GM23338 (cell line): ENCODE measurements around the gene DLG4. TPM values are rescaled to one million over a fixed set of nuclear protein-coding genes. Genes with fewer than 3 reads are reported as not detected.
A peak's percentile ranks its signal among the peaks of the same experiment; 100 is the strongest.

Experiments used
- ATAC-seq: fragments of 200-7000 bp; cut with Tn5 transposase; 3 replicates; pipeline ENCODE4 v1.9.1; 2020
- DNase-seq: peaks from one replicate; pipeline ENCODE4 v3.0.0-alpha.2; 2015; ENCODE audit warnings: low spot score
- H2AFZ ChIP-seq: fragments of 200-600 bp; sonication (generic); 2 replicates; pipeline ENCODE4 v1.8.0; 2016; ENCODE audit warnings: antibody characterized with exemption, mild to moderate bottlenecking, moderate library complexity
- H3F3A ChIP-seq: fragments of 200-600 bp; sonication (generic); replicated peaks from 2 replicates; pipeline ENCODE4 v1.8.0; 2017; ENCODE audit warnings: antibody characterized with exemption, mixed run types, low read depth
- H3K27ac ChIP-seq: fragments of 200-600 bp; sonication (generic); 2 replicates; pipeline ENCODE4 v1.6.1; 2016; ENCODE audit warnings: low read depth
- H3K27me3 ChIP-seq: fragments of 200-600 bp; sonication (generic); 2 replicates; pipeline ENCODE4 v1.8.0; 2016; ENCODE audit warnings: mild to moderate bottlenecking, mixed run types, moderate library complexity; ENCODE audit not compliant: insufficient read depth
- H3K36me3 ChIP-seq: fragments of 200-600 bp; sonication (generic); 2 replicates; pipeline ENCODE4 v1.8.0; 2016; ENCODE audit warnings: mild to moderate bottlenecking; ENCODE audit not compliant: insufficient read depth
- H3K4me1 ChIP-seq: fragments of 200-600 bp; sonication (generic); 2 replicates; pipeline ENCODE4 v1.8.0; 2016; ENCODE audit warnings: mild to moderate bottlenecking, moderate library complexity; ENCODE audit not compliant: insufficient read depth
- H3K4me2 ChIP-seq: fragments of 200-600 bp; sonication (generic); 2 replicates; pipeline ENCODE4 v1.7.1; 2017; ENCODE audit warnings: mixed run types
- H3K4me3 ChIP-seq: fragments of 200-600 bp; sonication (generic); 2 replicates; pipeline ENCODE4 v1.6.1; 2016; ENCODE audit warnings: mixed run types
- H3K79me2 ChIP-seq: fragments of 200-600 bp; sonication (generic); replicated peaks from 2 replicates; pipeline ENCODE4 v1.8.0; 2017; ENCODE audit warnings: mild to moderate bottlenecking; ENCODE audit not compliant: insufficient read depth
- H3K9me2 ChIP-seq: fragments of 200-600 bp; sonication (generic); 2 replicates; pipeline ENCODE4 v1.8.0; 2017; ENCODE audit not compliant: insufficient read depth
- H4K20me1 ChIP-seq: fragments of 200-600 bp; sonication (generic); replicated peaks from 2 replicates; pipeline ENCODE4 v1.8.0; 2017; ENCODE audit warnings: mild to moderate bottlenecking; ENCODE audit not compliant: insufficient read depth
- H3K27ac Mint-ChIP-seq: 2 replicates; pipeline ENCODE4 v1.8.0; 2020; ENCODE audit warnings: inconsistent platforms, mild to moderate bottlenecking, moderate library complexity, mixed read lengths
- H3K27me3 Mint-ChIP-seq: 3 replicates; pipeline ENCODE4 v1.8.0; 2022; ENCODE audit warnings: low read depth, mild to moderate bottlenecking, moderate library complexity, mixed read lengths, inconsistent platforms; ENCODE audit not compliant: insufficient read depth, poor library complexity
- H3K36me3 Mint-ChIP-seq: 3 replicates; pipeline ENCODE4 v1.8.0; 2021; ENCODE audit warnings: low read depth, mild to moderate bottlenecking, inconsistent platforms, moderate library complexity, mixed read lengths
- H3K4me1 Mint-ChIP-seq: 3 replicates; pipeline ENCODE4 v1.8.0; 2020; ENCODE audit warnings: mild to moderate bottlenecking, inconsistent platforms, mixed read lengths
- H3K4me3 Mint-ChIP-seq: 3 replicates; pipeline ENCODE4 v1.8.0; 2021; ENCODE audit warnings: moderate library complexity, mild to moderate bottlenecking, inconsistent platforms, mixed read lengths
- H3K9me3 Mint-ChIP-seq: 3 replicates; pipeline ENCODE4 v1.8.0; 2020; ENCODE audit warnings: moderate library complexity, mild to moderate bottlenecking, inconsistent platforms, mixed read lengths
- CREB1 ChIP-seq: fragments of 250-450 bp; sonication (Bioruptor Pico); IDR thresholded peaks from 2 replicates; pipeline ENCODE4 v1.5.0; 2020; ENCODE audit warnings: low read depth, mild to moderate bottlenecking, moderate library complexity
- EZH2phosphoT487 ChIP-seq: fragments of 200-600 bp; sonication (generic); IDR thresholded peaks from one replicate; pipeline ENCODE4 v1.8.1; 2018; ENCODE audit warnings: antibody characterized with exemption; ENCODE audit not compliant: unreplicated experiment
- NANOG ChIP-seq: IDR thresholded peaks from 2 replicates; pipeline ENCODE4 v1.6.1; 2016; ENCODE audit warnings: antibody characterized with exemption, borderline replicate concordance
- POLR2AphosphoS5 ChIP-seq: IDR thresholded peaks from 2 replicates; pipeline ENCODE4 v1.6.1; 2016; ENCODE audit warnings: antibody characterized with exemption, low read depth
- STAT1 ChIP-seq: IDR thresholded peaks from one replicate; pipeline ENCODE4 v1.6.1; 2016; ENCODE audit warnings: antibody characterized with exemption; ENCODE audit not compliant: unreplicated experiment
- ZNF114 ChIP-seq: fragments of 250-450 bp; sonication (Bioruptor Pico); IDR thresholded peaks from 2 replicates; pipeline ENCODE4 v1.5.0; 2020; ENCODE audit warnings: mild to moderate bottlenecking, moderate library complexity
- ZNF331 ChIP-seq: fragments of 250-450 bp; sonication (Bioruptor Pico); IDR thresholded peaks from 2 replicates; pipeline ENCODE4 v1.5.0; 2020; ENCODE audit warnings: low read depth, mild to moderate bottlenecking, moderate library complexity
- polyA plus RNA-seq: library from polyadenylated mRNA; unstranded; fragments of >200 nt; fragmentation: Nextera tagmentation; extraction: Ambion mirVana; gene quantifications from 2 replicates; pipeline ENCODE4 v1.2.1, GENCODE V29; 2016
- total RNA-seq: library from RNA; depleted of rRNA; stranded (reverse); fragments of >200 nt; shearing (Covaris generic); gene quantifications from 2 replicates; pipeline ENCODE4 v1.2.3, GENCODE V29; 2014
- TF ChIP-seq, protein P1 (sequence below): IDR thresholded peaks from 2 replicates; pipeline ENCODE4 v1.6.1; 2016; ENCODE audit warnings: antibody characterized with exemption
- TF ChIP-seq, protein P2 (sequence below): IDR thresholded peaks from one replicate; pipeline ENCODE4 v1.6.1; 2018; ENCODE audit warnings: antibody characterized with exemption; ENCODE audit not compliant: unreplicated experiment
- TF ChIP-seq, protein P3 (sequence below), 2 experiments: fragments of 200-600 bp in 1 of 2; sonication (generic) in 1 of 2; conservative IDR thresholded peaks; 2 replicates each; pipeline versions ENCODE4 v1.5.1 to v1.6.1; 2016 to 2017; ENCODE audit warnings: antibody characterized with exemption in 2 of 2, low read depth in 2 of 2, mild to moderate bottlenecking in 2 of 2, moderate library complexity in 1 of 2

Gene DLG4
- total and polyA plus RNA-seq, 2 experiments from 2014 or later, result 11.1 to 31.0 TPM

DNA sequence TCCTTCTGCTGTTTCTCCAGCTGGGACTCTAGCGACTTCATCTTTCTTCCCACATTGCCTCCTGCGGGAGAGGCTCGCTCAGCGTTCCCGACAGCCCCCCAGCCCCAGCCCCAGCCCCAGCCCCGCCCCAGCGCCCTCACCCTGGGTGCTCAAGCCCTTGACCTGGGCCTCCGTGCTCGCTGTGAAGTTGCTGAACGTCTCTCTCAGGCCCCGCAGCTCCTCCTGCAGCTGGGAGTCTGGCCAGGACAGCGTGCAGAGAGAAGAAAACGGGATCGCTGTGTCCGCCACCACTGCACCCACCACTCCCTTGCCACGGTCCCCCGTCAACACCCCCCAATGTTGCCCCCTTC, 42.8 kb downstream of the DLG4 start:
- Mint-ChIP-seq H3K27ac (no peak overlapping the region), H3K36me3 (peaks cover 5% of the 10 kb centered on the region; the same call in 2 of the 3 replicates), H3K9me3 (no peaks in the 10 kb centered on the region), H3K27me3 (peaks cover 17% of the 10 kb centered on the region), H3K4me1 (peaks cover 12% of the 10 kb centered on the region; the same call in 2 of the 3 replicates), H3K4me3 (no peak overlapping the region)
- H3K36me3 ChIP-seq, result no peaks in the 10 kb centered on the region
- H3K79me2 ChIP-seq, result no peaks in the 10 kb centered on the region
- H3K4me2 ChIP-seq, result peak overlapping the region; percentile 99
- peaks cover 60% of the 10 kb centered on the region for H3K27me3 ChIP-seq
- no peaks in the 10 kb centered on the region for H3K9me2 ChIP-seq
- peaks cover 21% of the 10 kb centered on the region for H3F3A ChIP-seq
- ATAC-seq (peak; percentile 39), DNase-seq (peak; percentile 61)
- peaks cover 4% of the 10 kb centered on the region; the same call in 1 of the 2 replicates for H3K4me1 ChIP-seq
- H3K4me3 ChIP-seq, result peak overlapping the region; percentile 90
- no peak overlapping the region for H3K27ac ChIP-seq
- peak overlapping the region; percentile 99 for H2AFZ ChIP-seq
- TF ChIP-seq, protein P1, sequence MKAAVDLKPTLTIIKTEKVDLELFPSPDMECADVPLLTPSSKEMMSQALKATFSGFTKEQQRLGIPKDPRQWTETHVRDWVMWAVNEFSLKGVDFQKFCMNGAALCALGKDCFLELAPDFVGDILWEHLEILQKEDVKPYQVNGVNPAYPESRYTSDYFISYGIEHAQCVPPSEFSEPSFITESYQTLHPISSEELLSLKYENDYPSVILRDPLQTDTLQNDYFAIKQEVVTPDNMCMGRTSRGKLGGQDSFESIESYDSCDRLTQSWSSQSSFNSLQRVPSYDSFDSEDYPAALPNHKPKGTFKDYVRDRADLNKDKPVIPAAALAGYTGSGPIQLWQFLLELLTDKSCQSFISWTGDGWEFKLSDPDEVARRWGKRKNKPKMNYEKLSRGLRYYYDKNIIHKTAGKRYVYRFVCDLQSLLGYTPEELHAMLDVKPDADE, result no peak
- TF ChIP-seq ZNF331 (CRISPR knock-in tag) (no peak), POLR2AphosphoS5 (no peak), CREB1 (no peak), ZNF114 (CRISPR knock-in tag) (no peak)
- TF ChIP-seq, protein P2, sequence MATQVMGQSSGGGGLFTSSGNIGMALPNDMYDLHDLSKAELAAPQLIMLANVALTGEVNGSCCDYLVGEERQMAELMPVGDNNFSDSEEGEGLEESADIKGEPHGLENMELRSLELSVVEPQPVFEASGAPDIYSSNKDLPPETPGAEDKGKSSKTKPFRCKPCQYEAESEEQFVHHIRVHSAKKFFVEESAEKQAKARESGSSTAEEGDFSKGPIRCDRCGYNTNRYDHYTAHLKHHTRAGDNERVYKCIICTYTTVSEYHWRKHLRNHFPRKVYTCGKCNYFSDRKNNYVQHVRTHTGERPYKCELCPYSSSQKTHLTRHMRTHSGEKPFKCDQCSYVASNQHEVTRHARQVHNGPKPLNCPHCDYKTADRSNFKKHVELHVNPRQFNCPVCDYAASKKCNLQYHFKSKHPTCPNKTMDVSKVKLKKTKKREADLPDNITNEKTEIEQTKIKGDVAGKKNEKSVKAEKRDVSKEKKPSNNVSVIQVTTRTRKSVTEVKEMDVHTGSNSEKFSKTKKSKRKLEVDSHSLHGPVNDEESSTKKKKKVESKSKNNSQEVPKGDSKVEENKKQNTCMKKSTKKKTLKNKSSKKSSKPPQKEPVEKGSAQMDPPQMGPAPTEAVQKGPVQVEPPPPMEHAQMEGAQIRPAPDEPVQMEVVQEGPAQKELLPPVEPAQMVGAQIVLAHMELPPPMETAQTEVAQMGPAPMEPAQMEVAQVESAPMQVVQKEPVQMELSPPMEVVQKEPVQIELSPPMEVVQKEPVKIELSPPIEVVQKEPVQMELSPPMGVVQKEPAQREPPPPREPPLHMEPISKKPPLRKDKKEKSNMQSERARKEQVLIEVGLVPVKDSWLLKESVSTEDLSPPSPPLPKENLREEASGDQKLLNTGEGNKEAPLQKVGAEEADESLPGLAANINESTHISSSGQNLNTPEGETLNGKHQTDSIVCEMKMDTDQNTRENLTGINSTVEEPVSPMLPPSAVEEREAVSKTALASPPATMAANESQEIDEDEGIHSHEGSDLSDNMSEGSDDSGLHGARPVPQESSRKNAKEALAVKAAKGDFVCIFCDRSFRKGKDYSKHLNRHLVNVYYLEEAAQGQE, result no peak
- H4K20me1 ChIP-seq, result no peaks in the 10 kb centered on the region

DNA sequence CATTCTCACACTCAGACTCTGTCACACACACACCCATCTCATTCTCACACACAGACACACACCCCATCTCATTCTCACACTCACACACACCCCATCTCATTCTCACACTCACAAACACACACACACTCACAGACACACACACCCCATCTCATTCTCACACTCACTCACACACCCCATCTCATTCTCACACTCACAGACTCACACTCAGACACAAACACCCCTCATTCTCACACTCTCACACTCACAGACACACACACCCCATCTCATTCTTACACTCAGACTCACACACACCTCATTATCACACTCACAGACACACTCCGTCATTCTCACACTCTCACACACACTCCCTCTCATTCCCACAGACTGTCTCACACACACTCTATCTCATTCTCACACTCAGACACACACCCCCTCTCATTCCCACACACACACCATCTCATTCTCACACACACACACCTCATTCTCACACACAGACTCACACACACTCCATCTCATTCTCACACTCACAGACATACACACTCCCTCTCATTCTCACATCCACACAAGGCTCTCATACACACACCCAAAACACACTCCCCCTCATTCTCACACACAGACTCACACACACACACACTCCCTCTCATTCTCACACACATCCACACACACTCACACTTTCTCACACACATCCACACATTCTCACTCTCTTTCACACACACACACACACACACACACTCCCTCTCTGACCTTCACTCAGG, 43.4 kb downstream of the DLG4 start:
- Mint-ChIP-seq H3K4me1 (peaks cover 12% of the 10 kb centered on the region; the same call in 2 of the 3 replicates), H3K27ac (no peak overlapping the region), H3K36me3 (peaks cover 5% of the 10 kb centered on the region; the same call in 2 of the 3 replicates), H3K27me3 (peaks cover 16% of the 10 kb centered on the region), H3K4me3 (no peak overlapping the region), H3K9me3 (no peaks in the 10 kb centered on the region)
- Histone ChIP-seq H3K9me2 (no peaks in the 10 kb centered on the region), H3F3A (peaks cover 21% of the 10 kb centered on the region), H3K27me3 (peaks cover 60% of the 10 kb centered on the region), H3K79me2 (no peaks in the 10 kb centered on the region), H3K27ac (no peak overlapping the region), H3K36me3 (no peaks in the 10 kb centered on the region), H2AFZ (no peak overlapping the region), H3K4me3 (peak overlapping the region; percentile 90), H3K4me2 (peak overlapping the region; percentile 99), H4K20me1 (no peaks in the 10 kb centered on the region), H3K4me1 (peaks cover 4% of the 10 kb centered on the region; the same call in 1 of the 2 replicates)
- ATAC-seq (no peak), DNase-seq (no peak)
- TF ChIP-seq ZNF114 (CRISPR knock-in tag), result no peak
- no peak for TF ChIP-seq NANOG
- TF ChIP-seq, protein P3, sequence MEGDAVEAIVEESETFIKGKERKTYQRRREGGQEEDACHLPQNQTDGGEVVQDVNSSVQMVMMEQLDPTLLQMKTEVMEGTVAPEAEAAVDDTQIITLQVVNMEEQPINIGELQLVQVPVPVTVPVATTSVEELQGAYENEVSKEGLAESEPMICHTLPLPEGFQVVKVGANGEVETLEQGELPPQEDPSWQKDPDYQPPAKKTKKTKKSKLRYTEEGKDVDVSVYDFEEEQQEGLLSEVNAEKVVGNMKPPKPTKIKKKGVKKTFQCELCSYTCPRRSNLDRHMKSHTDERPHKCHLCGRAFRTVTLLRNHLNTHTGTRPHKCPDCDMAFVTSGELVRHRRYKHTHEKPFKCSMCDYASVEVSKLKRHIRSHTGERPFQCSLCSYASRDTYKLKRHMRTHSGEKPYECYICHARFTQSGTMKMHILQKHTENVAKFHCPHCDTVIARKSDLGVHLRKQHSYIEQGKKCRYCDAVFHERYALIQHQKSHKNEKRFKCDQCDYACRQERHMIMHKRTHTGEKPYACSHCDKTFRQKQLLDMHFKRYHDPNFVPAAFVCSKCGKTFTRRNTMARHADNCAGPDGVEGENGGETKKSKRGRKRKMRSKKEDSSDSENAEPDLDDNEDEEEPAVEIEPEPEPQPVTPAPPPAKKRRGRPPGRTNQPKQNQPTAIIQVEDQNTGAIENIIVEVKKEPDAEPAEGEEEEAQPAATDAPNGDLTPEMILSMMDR (conservative IDR thresholded peaks at IDR 0.05; ENCODE audit: low read depth in 2 of 2), result no peak
- TF ChIP-seq EZH2phosphoT487, result no peak
- no peak for TF ChIP-seq STAT1
